H1 (cell line): ENCODE data around the gene MEIS3. TPM values are rescaled to one million over a fixed set of nuclear protein-coding genes. Genes with fewer than 3 reads are reported as not detected.

ENCODE experiments used
- CTCF ChIA-PET: fragments of 300-600 bp; sonication (Branson Sonifier 250); formaldehyde crosslinking; loops from one replicate; lab custom pipeline; 2021; ENCODE audit not compliant: partially characterized antibody; lab: Charles Lee
- POLR2A ChIA-PET: fragments of 300-600 bp; sonication (Branson Sonifier 250); formaldehyde crosslinking; loops from one replicate; lab custom pipeline; 2021; ENCODE audit warnings: inconsistent platforms; ENCODE audit not compliant: partially characterized antibody; lab: Charles Lee
- DNase-seq, 2 experiments: peaks; one replicate each; pipeline versions ENCODE4 v3.0.0 to v3.0.0-alpha.2; 2010 to 2022; ENCODE audit warnings: low spot score in 2 of 2, low read depth in 1 of 2, mixed read lengths in 1 of 2
- FAIRE-seq: peaks from 2 replicates; lab custom pipeline; 2011; peaks lifted over from hg19 to GRCh38; lab: Jason Lieb, UNC
- H2AFZ ChIP-seq: 2 replicates; pipeline ENCODE4 v1.8.1; 2012; ENCODE audit warnings: low read length, inconsistent platforms
- H2AK5ac ChIP-seq: 2 replicates; pipeline ENCODE4 v1.6.1; 2013; ENCODE audit warnings: low read depth, low read length
- H2BK120ac ChIP-seq: replicated peaks from 2 replicates; pipeline ENCODE3; 2013; ENCODE audit warnings: low read depth, low read length, inconsistent platforms
- H2BK12ac ChIP-seq: 2 replicates; pipeline ENCODE4 v1.6.1; 2013; ENCODE audit warnings: low read depth, low read length
- H2BK15ac ChIP-seq: 2 replicates; pipeline ENCODE4 v1.6.1; 2013; ENCODE audit warnings: low read length
- H2BK20ac ChIP-seq: 2 replicates; pipeline ENCODE4 v1.6.1; 2013; ENCODE audit warnings: low read length
- H2BK5ac ChIP-seq: 2 replicates; pipeline ENCODE4 v1.6.1; 2013; ENCODE audit warnings: low read depth, low read length
- H3K14ac ChIP-seq: 2 replicates; pipeline ENCODE4 v1.6.1; 2013; ENCODE audit warnings: inconsistent platforms; ENCODE audit not compliant: insufficient read length
- H3K18ac ChIP-seq: 2 replicates; pipeline ENCODE4 v1.6.1; 2013; ENCODE audit warnings: low read length; ENCODE audit errors: extremely low read depth
- H3K23ac ChIP-seq: 2 replicates; pipeline ENCODE4 v1.6.1; 2013; ENCODE audit warnings: inconsistent platforms; ENCODE audit not compliant: insufficient read length
- H3K23me2 ChIP-seq: 2 replicates; pipeline ENCODE4 v1.6.1; 2013; ENCODE audit warnings: low read depth, low read length
- H3K27ac ChIP-seq: 2 replicates; pipeline ENCODE4 v1.6.1; 2011; ENCODE audit warnings: low read depth, low read length, inconsistent platforms
- H3K27me3 ChIP-seq, 4 experiments: replicated peaks in 1 of 4; 1 replicate in 1 of 4; 2 replicates in 3 of 4; pipeline versions ENCODE4 v1.6.1 to v1.8.1; 2011 to 2013; ENCODE audit warnings: low read length in 3 of 4, mild to moderate bottlenecking in 3 of 4, inconsistent platforms in 2 of 4, mixed read lengths in 2 of 4, moderate library complexity in 1 of 4; ENCODE audit not compliant: control insufficient read depth in 3 of 4, insufficient read depth in 3 of 4; ENCODE audit errors: extremely low read depth in 1 of 4
- H3K36me3 ChIP-seq, 4 experiments: 2 replicates each; pipeline versions ENCODE4 v1.6.1 to v1.8.1; 2011 to 2013; ENCODE audit warnings: mild to moderate bottlenecking in 4 of 4, low read length in 3 of 4, moderate library complexity in 2 of 4, control low read depth in 1 of 4, inconsistent platforms in 1 of 4; ENCODE audit not compliant: insufficient read depth in 4 of 4, control insufficient read depth in 2 of 4
- H3K4ac ChIP-seq: replicated peaks from 2 replicates; pipeline ENCODE3; 2013; ENCODE audit warnings: low read length, low read depth, mixed read lengths, inconsistent platforms; ENCODE audit not compliant: insufficient read length
- H3K4me1 ChIP-seq, 4 experiments: replicated peaks in 1 of 4; 1 replicate in 1 of 4; 2 replicates in 3 of 4; pipeline versions ENCODE4 v1.6.1 to v1.8.1; 2011 to 2013; ENCODE audit warnings: low read length in 3 of 4, inconsistent platforms in 2 of 4, mixed read lengths in 1 of 4; ENCODE audit not compliant: insufficient read depth in 4 of 4, control insufficient read depth in 3 of 4
- H3K4me2 ChIP-seq, 2 experiments: 2 replicates each; pipeline versions ENCODE4 v1.6.1 to v1.8.1; 2011 to 2013; ENCODE audit warnings: low read depth in 2 of 2, low read length in 2 of 2, control low read depth in 1 of 2, inconsistent platforms in 1 of 2, mild to moderate bottlenecking in 1 of 2; ENCODE audit not compliant: insufficient read depth in 1 of 2
- H3K4me3 ChIP-seq, 4 experiments: fragments of 200-600, 300-600 bp in 1 of 4; sonication (generic), shearing (Covaris generic), sonication (Bioruptor Twin) in 1 of 4; 2 replicates each; pipeline versions ENCODE4 v1.5.1 to v1.8.1; 2011 to 2016; ENCODE audit warnings: low read length in 4 of 4, low read depth in 3 of 4, control low read depth in 2 of 4, inconsistent platforms in 2 of 4, mild to moderate bottlenecking in 2 of 4, mixed read lengths in 1 of 4, moderate library complexity in 1 of 4; ENCODE audit not compliant: insufficient read depth in 2 of 4; ENCODE audit errors: extremely low read depth in 1 of 4
- H3K56ac ChIP-seq: replicated peaks from 2 replicates; pipeline ENCODE3; 2013; ENCODE audit warnings: low read depth, mild to moderate bottlenecking, mixed read lengths, low read length, inconsistent platforms; ENCODE audit not compliant: insufficient read length
- H3K79me1 ChIP-seq: 2 replicates; pipeline ENCODE4 v1.6.1; 2013; ENCODE audit warnings: low read depth, low read length, control low read depth
- H3K79me2 ChIP-seq, 2 experiments: 2 replicates each; pipeline versions ENCODE4 v1.6.1 to v1.8.1; 2012 to 2013; ENCODE audit warnings: low read length in 2 of 2, mild to moderate bottlenecking in 2 of 2, inconsistent platforms in 1 of 2; ENCODE audit not compliant: insufficient read depth in 2 of 2, control insufficient read depth in 1 of 2
- H3K9ac ChIP-seq, 4 experiments: replicated peaks in 1 of 4; 1 replicate in 1 of 4; 2 replicates in 3 of 4; pipeline versions ENCODE4 v1.6.1 to v1.8.1; 2011 to 2013; ENCODE audit warnings: low read depth in 3 of 4, low read length in 3 of 4, control low read depth in 2 of 4, mild to moderate bottlenecking in 2 of 4, moderate library complexity in 2 of 4, inconsistent platforms in 1 of 4; ENCODE audit errors: extremely low read depth in 1 of 4
- H3K9me3 ChIP-seq, 2 experiments: 2 replicates each; pipeline versions ENCODE4 v1.6.1 to v1.8.1; 2012 to 2013; ENCODE audit warnings: mild to moderate bottlenecking in 2 of 2, moderate library complexity in 2 of 2, control low read depth in 1 of 2, inconsistent platforms in 1 of 2, low read depth in 1 of 2, low read length in 1 of 2, mixed read lengths in 1 of 2; ENCODE audit not compliant: insufficient read depth in 2 of 2
- H4K20me1 ChIP-seq, 2 experiments: replicated peaks in 1 of 2; 2 replicates each; pipeline versions ENCODE3 to v1.8.1; 2011 to 2013; ENCODE audit warnings: inconsistent platforms in 2 of 2, low read length in 2 of 2, mild to moderate bottlenecking in 1 of 2; ENCODE audit not compliant: insufficient read depth in 2 of 2, control insufficient read depth in 1 of 2
- H4K5ac ChIP-seq: 2 replicates; pipeline ENCODE4 v1.6.1; 2013; ENCODE audit warnings: low read length, low read depth, mixed read lengths, inconsistent platforms; ENCODE audit not compliant: insufficient read length
- H4K8ac ChIP-seq: 2 replicates; pipeline ENCODE4 v1.8.0; 2013; ENCODE audit warnings: mild to moderate bottlenecking, moderate library complexity, low read length, inconsistent platforms; ENCODE audit not compliant: insufficient read depth; ENCODE audit errors: extremely low read depth
- H4K91ac ChIP-seq: replicated peaks from 2 replicates; pipeline ENCODE3; 2013; ENCODE audit warnings: low read length, mixed read lengths, inconsistent platforms; ENCODE audit not compliant: insufficient read length
- ATF3 ChIP-seq: IDR thresholded peaks from 2 replicates; pipeline ENCODE4 v1.6.1; 2011; ENCODE audit warnings: low read depth, mild to moderate bottlenecking, low read length; ENCODE audit not compliant: insufficient read depth
- SUZ12 ChIP-seq: fragments of 200-600 bp; sonication (generic); IDR thresholded peaks from 2 replicates; pipeline ENCODE4 v1.6.1; 2012; ENCODE audit warnings: mild to moderate bottlenecking, inconsistent platforms, low read length, moderate library complexity, mixed read lengths
- WGBS, 2 experiments: shearing (Covaris generic) in 1 of 2; methylation state at CpG; one replicate each; pipeline versions ENCODE4 v1.1.6 to v1.1.7; 2013 to 2015; ENCODE audit warnings: low lambda C conversion rate in 2 of 2, mixed read lengths in 2 of 2, inconsistent platforms in 1 of 2, low coverage in 1 of 2, missing lambda C conversion rate in 1 of 2; ENCODE audit not compliant: insufficient replicate concordance in 2 of 2, insufficient coverage in 1 of 2, insufficient read length in 1 of 2; ENCODE audit errors: extremely low coverage in 1 of 2, missing lambda C conversion rate in 1 of 2; 5-methylcytosine and 5-hydroxymethylcytosine counted together
- polyA plus RNA-seq, 7 experiments: library from polyadenylated mRNA; depleted of rRNA in 3 of 7; stranded (reverse) in 5 of 7; unstranded in 2 of 7; fragments of >200 nt in 5 of 7; fragments of 200-250 nt in 2 of 7; gene quantifications; 1 replicate in 5 of 7; 2 replicates in 1 of 7; 4 replicates in 1 of 7; pipeline versions ENCODE4 v1.2.1 to v1.2.3, GENCODE V29; 2011 to 2013; ENCODE audit warnings: missing spikeins in 2 of 7, mixed read lengths in 2 of 7
- total RNA-seq: library from RNA; stranded (reverse); fragmentation: NEBNext Ultra II Directional; extraction: Animal tissue kit (Norgen Biotek cat#: 25700); gene quantifications from 2 replicates; pipeline ENCODE4 v1.2.1, GENCODE V29; 2021

MEIS3 gene
- total and polyA plus RNA-seq, 2 of the 8 experiments (the other 6 are each of a cell fraction or from before 2014, with no cell fraction given) = 24.5 to 28.2 TPM

DNA sequence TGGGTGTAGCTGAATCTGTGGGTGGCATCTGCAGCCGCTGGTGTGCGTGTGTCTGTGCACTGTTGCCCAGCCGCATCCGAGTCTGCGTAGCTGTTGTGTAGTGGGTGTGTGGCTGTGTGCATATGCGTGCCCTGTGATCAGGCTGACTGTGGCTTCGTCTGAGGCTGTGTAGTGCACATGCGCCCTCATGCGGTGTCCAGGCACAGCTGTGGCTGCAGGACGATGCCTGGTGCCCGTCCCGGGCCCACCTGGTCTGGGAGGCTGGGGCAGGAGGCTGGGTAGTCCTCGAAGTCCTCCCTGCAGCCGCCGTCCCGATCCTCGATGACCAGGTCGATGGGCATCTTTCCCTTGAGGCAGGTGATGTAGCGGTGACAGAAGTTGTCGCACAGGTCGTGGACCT lies 4.9 kb downstream of the MEIS3 start:
- H3K56ac ChIP-seq = no peak overlapping the region
- no peak overlapping the region for H4K8ac ChIP-seq
- FAIRE-seq = no peak
- H3K4me3 ChIP-seq = no peak overlapping the region
- H3K9me3 ChIP-seq = no peaks in the 10 kb centered on the region
- H3K79me2 ChIP-seq = no peaks in the 10 kb centered on the region
- H4K91ac ChIP-seq = no peak overlapping the region
- DNase-seq = peak in 1 of 2 experiments; percentile 70
- peak overlapping the region; percentile 92; the same call in 1 of the 2 replicates for H2BK15ac ChIP-seq
- no peak overlapping the region for H2BK20ac ChIP-seq
- H3K4me1 ChIP-seq = peaks cover 6 to 18% (median 10%) of the 10 kb centered on the region in 4 experiments
- peaks cover 19% of the 10 kb centered on the region for H3K23me2 ChIP-seq
- no peak overlapping the region for H3K4me2 ChIP-seq
- H2AK5ac ChIP-seq = no peak overlapping the region
- no peak overlapping the region for H2BK120ac ChIP-seq
- CTCF ChIA-PET = interaction anchor here (0.6 to 5.2 kb wide), 17 partner anchors 12 to 130 kb away, joined by 3 to 32 read pairs (median 5); no protein-coding TSS in a partner anchor
- 72% methylated on average over 21 of the region's 21 CpGs; no CpG with 5 or more reads in 1 of the 2 experiments for WGBS, 2 experiments
- H2BK12ac ChIP-seq = no peak overlapping the region; the same call in 1 of the 2 replicates
- peaks cover 3 to 12% of the 10 kb centered on the region in 2 experiments for H4K20me1 ChIP-seq
- peaks cover 12 to 35% (median 32%) of the 10 kb centered on the region in 4 experiments for H3K27me3 ChIP-seq
- H4K5ac ChIP-seq = no peak overlapping the region
- H3K9ac ChIP-seq = no peak overlapping the region
- H3K23ac ChIP-seq = no peak overlapping the region
- no peak overlapping the region for H3K4ac ChIP-seq
- no peak overlapping the region for H3K18ac ChIP-seq
- peaks cover 0 to 3% (median 0%) of the 10 kb centered on the region in 4 experiments; a peak in 1 of 8 replicates for H3K36me3 ChIP-seq
- H3K14ac ChIP-seq = no peak overlapping the region
- H2AFZ ChIP-seq = no peak overlapping the region
- no peak overlapping the region for H3K27ac ChIP-seq
- POLR2A ChIA-PET = interaction anchor here (0.6 to 1.5 kb wide), 5 partner anchors 15 to 235 kb away, joined by 3 read pairs; no protein-coding TSS in a partner anchor
- no peak overlapping the region for H2BK5ac ChIP-seq
- H3K79me1 ChIP-seq = no peaks in the 10 kb centered on the region
- TF ChIP-seq ATF3 = no peak
- no peak for TF ChIP-seq SUZ12
